HL-60/S4 treated with phorbol 12-myristate 13-acetate at 8.2 ng/mL for 4 days and 3 days (cell line): ENCODE measurements around the gene TPP1.

ENCODE experiments used
- in situ Hi-C: fragments of 300-500 bp; cut with MboI; formaldehyde crosslinking; loops from 2 replicates; pipeline ENCODE4 v1.15.0; 2022; ENCODE audit warnings: low sequenced_read_pairs

The TPP1 gene

DNA sequence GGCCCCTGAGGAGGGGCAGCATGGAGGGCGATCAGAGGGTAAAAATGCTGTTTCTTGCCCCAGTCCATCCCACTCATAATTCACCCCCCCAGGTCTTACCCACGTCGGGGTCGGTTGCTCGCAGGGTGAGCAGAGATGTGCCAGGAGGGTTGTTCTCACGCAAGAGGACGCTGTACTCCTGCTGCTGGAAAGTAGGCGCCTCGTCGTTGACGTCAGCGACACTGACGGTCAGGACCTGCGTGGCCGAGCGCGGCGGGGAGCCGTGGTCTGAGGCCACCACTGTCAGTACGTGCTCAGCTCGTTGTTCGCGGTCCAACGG is 10.3 kb upstream of the TPP1 start:
- in situ Hi-C loops: no loop called here

DNA sequence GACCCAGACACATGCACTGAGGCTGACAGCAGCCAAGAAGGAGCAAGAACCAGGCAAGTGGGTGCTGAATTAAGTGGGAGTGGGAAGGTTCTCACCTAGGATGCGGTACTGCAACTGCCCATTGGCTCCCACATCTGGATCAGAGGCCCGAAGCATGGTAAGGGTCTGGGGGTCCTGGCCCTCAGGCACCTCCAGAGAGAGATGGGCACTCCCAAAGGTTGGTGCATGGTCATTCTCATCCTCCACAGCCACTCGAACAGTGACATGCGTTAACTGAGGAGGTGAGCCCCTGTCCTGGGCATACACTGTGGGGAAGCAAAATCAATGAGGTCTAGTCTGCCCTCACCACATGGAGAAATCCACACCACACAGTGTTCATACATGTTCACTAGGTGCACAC is 9.3 kb upstream of the TPP1 start:
- in situ Hi-C loops: no loop called here

DNA sequence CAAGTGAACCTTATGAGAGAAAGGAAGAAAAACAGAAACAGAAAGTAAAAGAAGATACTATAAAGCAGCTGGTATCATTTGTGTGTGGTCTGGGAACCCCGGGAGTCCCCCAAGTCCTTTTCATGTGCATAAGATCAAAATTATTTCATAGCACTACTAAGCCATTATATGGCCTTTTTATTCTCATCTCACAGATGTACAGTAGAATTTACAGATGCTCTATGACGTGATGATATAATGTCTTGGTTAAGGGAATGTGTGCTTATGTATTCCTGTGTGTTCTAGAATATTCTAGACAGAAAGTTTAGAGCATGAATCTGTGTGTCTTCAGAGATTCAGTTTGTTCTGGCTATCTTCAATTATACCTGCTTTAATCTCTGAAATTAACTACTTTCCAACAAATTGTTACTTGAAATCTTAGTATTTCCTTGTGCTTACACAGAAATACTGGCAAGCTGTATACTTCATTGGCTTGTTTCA is 8.6 kb upstream of the TPP1 start:
- in situ Hi-C loops: no loop called here

DNA sequence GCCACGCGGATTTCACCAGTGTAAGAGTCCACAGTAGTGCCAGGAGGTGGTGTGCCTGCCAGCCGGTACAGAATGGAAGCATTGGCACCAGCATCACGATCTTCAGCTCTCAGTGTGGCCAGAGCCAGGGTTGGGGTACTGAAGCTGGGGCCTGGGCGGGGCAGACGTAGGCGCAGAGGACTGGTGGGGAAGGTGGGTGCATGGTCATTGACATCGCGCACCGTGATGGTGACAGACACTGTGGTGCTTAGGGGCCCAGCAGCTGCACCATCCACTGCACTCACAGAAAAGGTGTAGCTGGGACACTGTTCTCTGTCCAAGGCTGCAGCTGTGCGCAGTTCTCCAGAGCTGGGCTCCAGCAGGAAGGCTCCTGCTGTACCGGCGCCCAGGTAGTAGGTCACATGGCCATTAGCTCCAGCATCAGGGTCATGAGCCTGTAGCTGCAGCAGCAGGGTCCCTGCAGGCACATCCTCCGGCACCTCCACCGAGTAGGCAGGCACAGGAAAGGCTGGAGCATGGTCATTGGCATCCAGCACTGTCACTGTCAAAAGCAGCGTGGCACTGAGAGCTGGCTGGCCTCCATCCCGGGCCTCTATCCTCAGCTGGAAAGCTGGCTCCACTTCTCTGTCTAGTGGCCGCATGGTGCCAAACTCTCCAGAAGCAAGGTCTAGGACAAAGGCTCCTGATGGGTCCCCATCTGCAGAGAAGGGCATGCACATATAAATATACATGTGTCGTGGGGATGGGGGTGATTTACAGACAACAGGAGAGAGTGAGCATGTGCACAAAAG is 7.9 kb upstream of the TPP1 start:
- in situ Hi-C loops: no loop called here

- in situ Hi-C loops: no loop called here
Measured at GRCh38 chr11:6625832-6626420, 6.7 kb upstream of the TPP1 start.

DNA sequence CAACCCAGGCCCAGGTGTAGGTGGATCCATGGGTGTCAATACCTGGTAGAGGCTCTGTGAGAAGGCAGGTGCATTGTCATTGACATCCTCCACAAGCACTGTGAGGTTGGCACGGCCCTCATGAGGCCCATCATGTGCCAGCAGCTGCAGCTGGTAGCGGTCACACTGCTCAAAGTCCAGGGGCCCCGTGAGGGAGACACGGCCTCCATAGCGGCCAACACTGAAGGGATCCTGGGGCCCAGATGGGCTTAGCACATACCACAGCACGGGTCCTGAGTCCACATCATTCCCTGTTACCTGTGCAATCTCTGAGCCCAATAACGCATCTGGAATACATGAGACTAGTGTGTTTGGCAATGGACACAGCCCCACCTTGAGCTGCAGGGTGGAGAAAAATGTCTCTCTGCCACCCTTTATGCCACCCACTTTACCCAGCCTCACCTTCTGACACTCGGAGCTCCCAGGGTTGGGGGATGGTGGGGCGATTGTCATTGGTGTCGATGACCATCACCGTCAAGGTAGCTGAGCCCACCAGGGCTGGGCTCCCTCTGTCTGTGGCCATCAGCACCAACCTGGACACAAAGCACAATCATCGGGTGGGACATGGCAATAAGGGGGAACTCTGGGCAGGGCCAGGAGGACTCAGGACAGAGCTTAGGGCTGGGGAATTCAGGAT is 6.1 kb upstream of the TPP1 start:
- in situ Hi-C loops: no loop called here

- in situ Hi-C loops: no loop called here
Measured at GRCh38 chr11:6623391-6624363, 4.5 kb upstream of the TPP1 start.

- in situ Hi-C loops: no loop called here
Measured at GRCh38 chr11:6622261-6623171, 3.3 kb upstream of the TPP1 start.

GRCh38 chr11:6621711-6622211 is 2.5 kb upstream of the TPP1 start:
- in situ Hi-C loops: no loop called here

GRCh38 chr11:6620636-6621035 is 1.4 kb upstream of the TPP1 start:
- in situ Hi-C loops: no loop called here

DNA sequence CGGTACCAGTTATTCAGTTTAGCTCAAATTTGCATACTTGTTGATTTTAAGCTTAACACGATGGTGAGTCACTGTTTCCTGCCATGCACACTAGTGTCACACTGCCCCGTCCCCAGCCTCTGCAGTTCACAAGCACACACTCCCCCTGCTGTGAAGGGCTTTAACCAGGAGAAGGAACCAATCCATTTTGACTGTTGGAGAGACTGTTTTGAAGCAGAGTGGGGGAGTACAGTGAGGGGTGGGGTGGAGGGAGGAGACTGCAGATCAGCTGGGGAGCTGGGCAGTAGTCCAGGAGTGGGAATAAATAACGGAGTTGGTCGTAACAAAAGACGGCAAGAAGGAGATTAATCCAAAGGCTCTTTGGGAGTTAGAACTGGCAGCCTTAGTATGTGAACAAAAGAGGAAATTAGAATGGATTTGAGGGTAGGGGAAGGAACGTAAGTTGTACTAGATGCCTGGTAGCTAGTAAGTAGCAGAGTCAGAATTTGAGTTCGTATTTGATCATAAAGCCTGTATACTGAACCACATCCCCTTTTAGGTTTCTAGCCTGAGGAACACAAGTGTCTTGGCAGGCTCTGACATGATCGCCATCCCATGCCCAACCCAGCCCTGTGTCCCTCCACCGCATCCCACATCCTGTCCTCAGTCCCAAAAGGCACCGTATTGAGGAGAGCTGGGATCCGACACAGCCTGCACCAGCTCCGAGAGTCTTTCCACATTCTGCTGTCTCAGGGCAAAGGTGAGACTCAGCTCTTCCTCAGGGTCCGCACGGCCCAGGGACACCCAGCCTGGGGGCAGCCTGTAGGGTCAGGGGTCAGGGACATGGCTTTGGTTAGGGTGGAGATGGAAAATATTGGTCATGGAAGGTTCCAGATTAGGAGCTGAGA is 862 bp downstream of the TPP1 start:
- in situ Hi-C loops: no loop called here

GRCh38 chr11:6617315-6617781 is 1.9 kb downstream of the TPP1 start:
- in situ Hi-C loops: no loop called here

GRCh38 chr11:6616596-6617250 is 2.5 kb downstream of the TPP1 start:
- in situ Hi-C loops: no loop called here

- in situ Hi-C loops: no loop called here
Measured at GRCh38 chr11:6615882-6616585, 3.2 kb downstream of the TPP1 start.

DNA sequence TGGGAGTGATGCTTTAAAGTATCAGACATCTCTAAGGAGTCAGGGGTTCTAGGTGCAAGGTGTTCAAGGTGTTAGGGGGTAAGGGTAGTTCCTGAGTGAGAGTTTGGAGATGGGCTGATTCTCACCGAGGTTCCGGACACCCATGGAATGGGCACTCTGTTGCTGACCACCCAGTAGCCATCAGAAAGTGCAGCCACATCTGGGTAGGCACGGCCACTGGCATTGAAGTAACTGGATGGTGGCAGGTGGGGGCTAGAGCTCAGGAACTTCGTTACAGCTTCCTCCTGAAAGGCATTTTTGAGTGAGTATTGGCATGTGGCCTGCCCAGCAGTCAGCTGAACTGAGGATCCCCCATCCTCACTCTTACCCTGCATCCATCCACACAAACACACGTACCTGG is 4.2 kb downstream of the TPP1 start:
- in situ Hi-C loops: no loop called here

GRCh38 chr11:6614446-6614845 is 4.8 kb downstream of the TPP1 start:
- in situ Hi-C loops: no loop called here

DNA sequence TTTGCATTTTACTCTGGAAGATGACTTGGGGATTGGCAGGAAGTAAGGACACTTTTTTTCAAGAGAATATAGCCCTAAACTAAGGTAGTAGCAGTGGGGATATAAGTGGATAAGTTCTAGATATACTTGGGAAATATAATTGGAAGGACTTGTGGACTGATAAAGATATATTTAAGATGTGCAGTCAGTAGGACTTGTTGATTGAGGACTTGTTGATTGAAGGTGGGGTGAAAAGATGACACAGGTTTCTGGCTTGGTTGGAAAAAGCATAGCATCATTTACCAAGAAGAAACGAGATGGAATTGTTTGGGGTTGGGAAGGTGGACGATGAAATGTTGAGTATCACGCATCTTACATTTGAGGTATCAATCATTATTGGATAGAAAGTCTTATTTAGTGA is 5.7 kb downstream of the TPP1 start:
- in situ Hi-C loops: no loop called here
